ENCODE data around the gene GPR162.

- TF ChIP-seq CTCF (conservative IDR thresholded peaks at IDR 0.05; ENCODE audit: low read depth, low read length) (no peak), EZH2 (IDR thresholded peaks at IDR 0.05; ENCODE audit: borderline replicate concordance, low read depth, low read length, poor library complexity, severe bottlenecking) (no peak)
Observed at GRCh38 chr12:6783828-6784227, 37.8 kb upstream of the GPR162 start.

Measured in A673 (cell line).